K562 (cell line): Measurements from ENCODE around the gene RAB13. TPM values are rescaled to one million over a fixed set of nuclear protein-coding genes. Genes with fewer than 3 reads are reported as not detected.

ENCODE experiments used
- BCL6 ChIP-seq: fragments of 250-450 bp; sonication (Bioruptor Pico); IDR thresholded peaks from 2 replicates; pipeline ENCODE4 v1.4.0; 2020
- BCOR ChIP-seq: fragments of 450-650 bp; IDR thresholded peaks from 2 replicates; pipeline ENCODE4 v1.6.1; 2016
- CCAR2 ChIP-seq: fragments of 200-400 bp; formaldehyde crosslinking; IDR thresholded peaks from 2 replicates; pipeline ENCODE4 v1.6.1; 2017; ENCODE audit warnings: mild to moderate bottlenecking, low read depth, low read length
- HCFC1 ChIP-seq: IDR thresholded peaks from 2 replicates; pipeline ENCODE4 v1.6.1; 2012; ENCODE audit warnings: low read depth, low read length, improper control_type of control experiment
- HOXB6 ChIP-seq: fragments of 250-450 bp; sonication (Bioruptor Pico); IDR thresholded peaks from 2 replicates; pipeline ENCODE4 v1.5.1; 2022; ENCODE audit warnings: mild to moderate bottlenecking, borderline replicate concordance
- JUNB ChIP-seq: fragments of 450-650 bp; formaldehyde crosslinking; conservative IDR thresholded peaks from 2 replicates; pipeline ENCODE4 v1.4.0; 2020; ENCODE audit warnings: mild to moderate bottlenecking
- MAFG ChIP-seq: fragments of 450-650 bp; conservative IDR thresholded peaks from 2 replicates; pipeline ENCODE4 v1.6.1; 2016; ENCODE audit warnings: missing genetic modification characterization, missing compliant biosample characterization
- PHF20 ChIP-seq: fragments of 450-650 bp; IDR thresholded peaks from 2 replicates; pipeline ENCODE4 v1.6.1; 2018; ENCODE audit not compliant: partially characterized antibody
- POLR3A ChIP-seq: IDR thresholded peaks from 2 replicates; pipeline ENCODE4 v1.6.1; 2011; ENCODE audit warnings: borderline replicate concordance, mild to moderate bottlenecking, moderate library complexity; ENCODE audit not compliant: insufficient read length, insufficient read depth; ENCODE audit errors: extremely low read depth
- RAD21 ChIP-seq, 2 experiments: fragments of 250-450 bp in 1 of 2; fragments of 450-650 bp in 1 of 2; sonication (Bioruptor Pico) in 1 of 2; formaldehyde crosslinking in 1 of 2; IDR thresholded peaks in 1 of 2; conservative IDR thresholded peaks in 1 of 2; 2 replicates each; pipeline versions ENCODE4 v1.4.0 to v1.8.0; 2020 to 2022; ENCODE audit warnings: mild to moderate bottlenecking in 2 of 2, moderate library complexity in 1 of 2
- SRSF3 ChIP-seq: fragments of 200-400 bp; formaldehyde crosslinking; IDR thresholded peaks from 2 replicates; pipeline ENCODE4 v1.6.1; 2016; ENCODE audit warnings: mild to moderate bottlenecking, low read length, moderate library complexity; ENCODE audit not compliant: insufficient read depth
- U2AF1 ChIP-seq: fragments of 200-400 bp; formaldehyde crosslinking; optimal IDR thresholded peaks from 2 replicates; pipeline ENCODE3; 2017; ENCODE audit warnings: mild to moderate bottlenecking, low read depth, low read length, moderate library complexity
- XRCC5 ChIP-seq: fragments of 200-400 bp; formaldehyde crosslinking; IDR thresholded peaks from 2 replicates; pipeline ENCODE4 v1.6.1; 2017; ENCODE audit warnings: low read depth, mild to moderate bottlenecking, low read length
- ZNF140 ChIP-seq: fragments of 250-450 bp; sonication (Bioruptor Pico); IDR thresholded peaks from 2 replicates; pipeline ENCODE4 v1.8.0; 2021; ENCODE audit warnings: moderate library complexity, mild to moderate bottlenecking, inconsistent platforms
- ZNF3 ChIP-seq: fragments of 250-450 bp; sonication (Bioruptor Pico); IDR thresholded peaks from 2 replicates; pipeline ENCODE4 v1.5.0; 2021; ENCODE audit warnings: mild to moderate bottlenecking, moderate library complexity
- ZNF324 ChIP-seq: fragments of 250-450 bp; sonication (Bioruptor Pico); IDR thresholded peaks from 2 replicates; pipeline ENCODE4 v1.4.0; 2020; ENCODE audit warnings: mild to moderate bottlenecking
- ZNF507 ChIP-seq: conservative IDR thresholded peaks from 2 replicates; pipeline ENCODE4 v1.6.1; 2017; ENCODE audit warnings: missing genetic modification characterization, missing compliant biosample characterization
- ZNF561 ChIP-seq: fragments of 450-650 bp; formaldehyde crosslinking; conservative IDR thresholded peaks from 2 replicates; pipeline ENCODE4 v1.4.0; 2020; ENCODE audit warnings: mild to moderate bottlenecking, moderate library complexity
- ZNF696 ChIP-seq: fragments of 250-450 bp; sonication (Bioruptor Pico); conservative IDR thresholded peaks from 2 replicates; pipeline ENCODE4 v1.4.0; 2020; ENCODE audit warnings: mild to moderate bottlenecking, moderate library complexity
- ZNF778 ChIP-seq: fragments of 450-650 bp; formaldehyde crosslinking; IDR thresholded peaks from 2 replicates; pipeline ENCODE4 v1.4.0; 2020; ENCODE audit warnings: mild to moderate bottlenecking, moderate library complexity
- polyA plus RNA-seq, 8 experiments: library from polyadenylated mRNA; depleted of rRNA in 4 of 8; stranded (reverse) in 5 of 8; unstranded in 3 of 8; fragments of >200 nt; fragmentation: Nextera tagmentation in 2 of 8; fragmentation: Illumina TruSeq in 1 of 8; extraction: Ambion mirVana in 2 of 8; extraction: Trizol in 1 of 8; gene quantifications; 2 replicates each; pipeline versions ENCODE4 v1.2.1 to v1.2.3, GENCODE V29; 2011 to 2014; ENCODE audit warnings: inconsistent platforms in 1 of 8, missing spikeins in 1 of 8
- total RNA-seq, 7 experiments: library from RNA; depleted of rRNA in 6 of 7; stranded (reverse); fragments of >200 nt in 6 of 7; fragmentation: Illumina TruSeq in 2 of 7; extraction: Trizol in 2 of 7; gene quantifications; 2 replicates each; pipeline versions ENCODE4 v1.2.1 to v1.2.3, GENCODE V29; 2011 to 2021; ENCODE audit warnings: low replicate concordance in 1 of 7
- TF ChIP-seq, protein P1 (sequence below): sonication (generic); formaldehyde crosslinking; IDR thresholded peaks from 2 replicates; pipeline ENCODE4 v1.8.1; 2022; ENCODE audit warnings: missing genetic modification reagents
- TF ChIP-seq, protein P2 (sequence below), 2 experiments: fragments of 250-450 bp in 1 of 2; fragments of 450-650 bp in 1 of 2; sonication (Bioruptor Pico) in 1 of 2; IDR thresholded peaks; 2 replicates each; pipeline versions ENCODE4 v1.6.1 to v1.8.0; 2016 to 2021; ENCODE audit warnings: mild to moderate bottlenecking in 2 of 2, moderate library complexity in 2 of 2, missing compliant biosample characterization in 1 of 2, missing genetic modification characterization in 1 of 2
- TF ChIP-seq, protein P3 (sequence below): fragments of 250-450 bp; sonication (Bioruptor Pico); IDR thresholded peaks from 2 replicates; pipeline ENCODE4 v1.8.0; 2021; ENCODE audit warnings: borderline replicate concordance, mild to moderate bottlenecking, moderate library complexity; ENCODE audit not compliant: poor library complexity, severe bottlenecking
- TF ChIP-seq, protein P4 (sequence below): fragments of 450-650 bp; conservative IDR thresholded peaks from 2 replicates; pipeline ENCODE4 v1.6.1; 2016; ENCODE audit warnings: missing genetic modification characterization, low read depth, mild to moderate bottlenecking, missing compliant biosample characterization, moderate library complexity

RAB13 gene
- total and polyA plus RNA-seq, 9 of the 15 experiments (the other 6 are each of a cell fraction or from before 2014, with no cell fraction given): 22.3 to 100 (median 39.8) TPM

DNA sequence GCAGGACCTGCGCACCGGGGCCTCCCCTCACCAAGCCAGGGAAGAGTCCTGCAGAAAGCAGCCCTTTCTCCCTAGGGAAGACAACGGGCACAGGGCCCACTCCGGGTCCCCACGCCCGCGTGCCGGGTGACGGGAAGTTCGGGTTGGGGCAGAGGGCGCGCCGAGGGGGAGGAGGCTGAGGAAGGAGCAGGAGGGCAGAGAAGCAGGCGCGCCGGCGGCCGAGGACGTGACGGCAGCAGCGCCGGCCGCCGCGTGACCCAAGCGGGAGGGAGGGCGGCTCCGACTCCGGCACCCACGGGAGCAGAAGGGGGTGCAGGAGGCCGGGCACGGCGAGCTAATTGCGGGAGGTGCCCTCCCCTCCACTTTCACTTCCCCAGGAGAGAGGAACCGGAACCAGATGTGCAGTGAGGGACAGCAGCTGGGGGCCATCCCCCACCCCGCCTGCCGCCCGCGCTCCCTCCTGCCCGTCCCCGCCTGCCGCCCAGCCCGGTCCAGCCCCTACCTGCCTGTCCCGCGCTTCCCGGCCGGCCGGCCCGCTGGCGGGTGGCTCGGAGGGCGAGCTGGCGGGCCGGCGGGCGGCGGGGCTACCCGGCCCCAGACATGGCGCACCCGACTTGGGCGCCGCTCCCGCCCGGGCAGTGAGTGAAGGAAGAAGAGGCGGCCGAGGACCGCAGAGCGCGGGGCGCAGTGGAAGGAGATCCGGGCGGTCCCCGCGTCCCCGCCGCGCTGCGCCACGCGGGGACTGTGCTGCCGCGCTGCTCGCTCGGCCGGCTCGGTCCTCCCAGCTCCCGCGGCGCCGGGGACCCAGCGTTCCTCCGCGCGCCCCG lies 40.1 kb downstream of the RAB13 start (continued):
- TF ChIP-seq, protein P1, sequence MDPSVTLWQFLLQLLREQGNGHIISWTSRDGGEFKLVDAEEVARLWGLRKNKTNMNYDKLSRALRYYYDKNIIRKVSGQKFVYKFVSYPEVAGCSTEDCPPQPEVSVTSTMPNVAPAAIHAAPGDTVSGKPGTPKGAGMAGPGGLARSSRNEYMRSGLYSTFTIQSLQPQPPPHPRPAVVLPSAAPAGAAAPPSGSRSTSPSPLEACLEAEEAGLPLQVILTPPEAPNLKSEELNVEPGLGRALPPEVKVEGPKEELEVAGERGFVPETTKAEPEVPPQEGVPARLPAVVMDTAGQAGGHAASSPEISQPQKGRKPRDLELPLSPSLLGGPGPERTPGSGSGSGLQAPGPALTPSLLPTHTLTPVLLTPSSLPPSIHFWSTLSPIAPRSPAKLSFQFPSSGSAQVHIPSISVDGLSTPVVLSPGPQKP (CRISPR knock-in tag): no peak
- TF ChIP-seq ZNF140 (CRISPR knock-in tag) (no peak), ZNF507 (tag) (no peak), RAD21 (CRISPR knock-in tag; conservative IDR thresholded peaks at IDR 0.05 in 1 of 2, IDR thresholded peaks at IDR 0.05 in 1 of 2) (no peak), HCFC1 (no peak), CCAR2 (no peak), POLR3A (no peak), HOXB6 (CRISPR knock-in tag) (no peak), PHF20 (peak; percentile 47), BCL6 (CRISPR knock-in tag) (no peak), JUNB (CRISPR knock-in tag) (no peak), XRCC5 (no peak), ZNF561 (CRISPR knock-in tag) (no peak), BCOR (no peak), MAFG (tag) (no peak), ZNF324 (no peak), ZNF3 (CRISPR knock-in tag) (no peak), ZNF696 (CRISPR knock-in tag) (no peak), ZNF778 (CRISPR knock-in tag) (no peak), U2AF1 (no peak), SRSF3 (no peak)
- TF ChIP-seq, protein P2, sequence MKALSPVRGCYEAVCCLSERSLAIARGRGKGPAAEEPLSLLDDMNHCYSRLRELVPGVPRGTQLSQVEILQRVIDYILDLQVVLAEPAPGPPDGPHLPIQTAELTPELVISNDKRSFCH (CRISPR knock-in tag; IDR thresholded peaks at IDR 0.05): no peak
- TF ChIP-seq, protein P2 (tag; IDR thresholded peaks at IDR 0.05): no peak
- TF ChIP-seq, protein P3, sequence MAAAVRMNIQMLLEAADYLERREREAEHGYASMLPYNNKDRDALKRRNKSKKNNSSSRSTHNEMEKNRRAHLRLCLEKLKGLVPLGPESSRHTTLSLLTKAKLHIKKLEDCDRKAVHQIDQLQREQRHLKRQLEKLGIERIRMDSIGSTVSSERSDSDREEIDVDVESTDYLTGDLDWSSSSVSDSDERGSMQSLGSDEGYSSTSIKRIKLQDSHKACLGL (CRISPR knock-in tag): no peak
- TF ChIP-seq, protein P4, sequence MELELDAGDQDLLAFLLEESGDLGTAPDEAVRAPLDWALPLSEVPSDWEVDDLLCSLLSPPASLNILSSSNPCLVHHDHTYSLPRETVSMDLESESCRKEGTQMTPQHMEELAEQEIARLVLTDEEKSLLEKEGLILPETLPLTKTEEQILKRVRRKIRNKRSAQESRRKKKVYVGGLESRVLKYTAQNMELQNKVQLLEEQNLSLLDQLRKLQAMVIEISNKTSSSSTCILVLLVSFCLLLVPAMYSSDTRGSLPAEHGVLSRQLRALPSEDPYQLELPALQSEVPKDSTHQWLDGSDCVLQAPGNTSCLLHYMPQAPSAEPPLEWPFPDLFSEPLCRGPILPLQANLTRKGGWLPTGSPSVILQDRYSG (tag): no peak
